B cell (primary cell): Measurements from ENCODE around the gene AARS2. TPM values are rescaled to one million over a fixed set of nuclear protein-coding genes. Genes with fewer than 3 reads are reported as not detected.

Source experiments
- ATAC-seq: fragments of 200-7000 bp; cut with Tn5 transposase; one replicate; pipeline ENCODE4 v1.10.0; 2021; ENCODE audit warnings: low read depth, mild to moderate bottlenecking, moderate number of reproducible peaks, moderate library complexity
- CTCF ChIA-PET: fragments of 350-600 bp; sonication (Branson Sonifier 250); formaldehyde crosslinking; loops from one replicate; lab custom pipeline; 2021; ENCODE audit warnings: antibody characterized with exemption, inconsistent platforms; lab: Charles Lee
- POLR2A ChIA-PET: fragments of 350-600 bp; sonication (Branson Sonifier 250); formaldehyde crosslinking; loops from one replicate; lab custom pipeline; 2021; ENCODE audit warnings: antibody characterized with exemption; lab: Charles Lee
- DNase-seq: peaks from one replicate; pipeline ENCODE4 v3.0.0; 2013
- H2AFZ ChIP-seq: 2 replicates; pipeline ENCODE4 v1.6.1; 2012; ENCODE audit warnings: mild to moderate bottlenecking, low read depth, low read length; ENCODE audit not compliant: insufficient read depth, poor library complexity, severe bottlenecking
- H3K27ac ChIP-seq, 2 donors: 1 replicate in 1 of 2; 2 replicates in 1 of 2; pipeline ENCODE4 v1.5.1; 2012 to 2013; ENCODE audit warnings: low read length in 2 of 2, mild to moderate bottlenecking in 2 of 2, moderate library complexity in 1 of 2
- H3K27me3 ChIP-seq, 4 experiments: fragments of 200-600 bp in 1 of 4; sonication (generic) in 1 of 4; replicated peaks in 1 of 4; 1 replicate in 2 of 4; 2 replicates in 2 of 4; pipeline versions ENCODE4 v1.6.1 to v1.7.0; 2013 to 2016; ENCODE audit warnings: low read length in 3 of 4, mild to moderate bottlenecking in 2 of 4, mixed read lengths in 1 of 4, moderate library complexity in 1 of 4; ENCODE audit not compliant: insufficient read depth in 4 of 4, control insufficient read depth in 3 of 4; ENCODE audit errors: control extremely low read depth in 1 of 4
- H3K36me3 ChIP-seq, 2 experiments: replicated peaks in 1 of 2; 1 replicate in 1 of 2; 2 replicates in 1 of 2; pipeline versions ENCODE4 v1.6.1 to v1.7.1; 2013; ENCODE audit warnings: low read length in 1 of 2; ENCODE audit not compliant: insufficient read depth in 2 of 2, control insufficient read depth in 1 of 2; ENCODE audit errors: control extremely low read depth in 1 of 2, extremely low read depth in 1 of 2
- H3K4me1 ChIP-seq, 2 donors: fragments of 200-600 bp in 1 of 2; sonication (generic) in 1 of 2; 1 replicate in 1 of 2; 2 replicates in 1 of 2; pipeline versions ENCODE4 v1.5.1 to v1.6.1; 2013 to 2017; ENCODE audit warnings: low read length in 2 of 2; ENCODE audit not compliant: control insufficient read depth in 2 of 2, insufficient read depth in 2 of 2
- H3K4me2 ChIP-seq: replicated peaks from 2 replicates; pipeline ENCODE3; 2012; ENCODE audit warnings: mild to moderate bottlenecking, low read depth, low read length; ENCODE audit not compliant: poor library complexity, severe bottlenecking
- H3K4me3 ChIP-seq, 5 experiments: fragments of 200-600 bp in 1 of 5; sonication (generic) in 1 of 5; 1 replicate in 3 of 5; 2 replicates in 2 of 5; pipeline versions ENCODE4 v1.5.1 to v1.7.0; 2011 to 2016; ENCODE audit warnings: low read length in 4 of 5, mild to moderate bottlenecking in 4 of 5, low read depth in 2 of 5, control low read depth in 1 of 5, moderate library complexity in 1 of 5; ENCODE audit not compliant: insufficient read depth in 1 of 5; ENCODE audit errors: control extremely low read depth in 1 of 5, extremely low read depth in 1 of 5
- H3K79me2 ChIP-seq: fragments of 200-600 bp; sonication (generic); one replicate; pipeline ENCODE4 v1.6.0; 2016; ENCODE audit warnings: low read length; ENCODE audit not compliant: control insufficient read depth, insufficient read depth
- H3K9ac ChIP-seq: fragments of 200-600 bp; sonication (generic); 2 replicates; pipeline ENCODE4 v1.6.1; 2017; ENCODE audit warnings: mild to moderate bottlenecking, low read length, moderate library complexity
- H3K9me3 ChIP-seq, 3 donors: one replicate each; pipeline versions ENCODE4 v1.6.1 to v1.7.1; 2013; ENCODE audit warnings: low read length in 2 of 3; ENCODE audit not compliant: control insufficient read depth in 2 of 3, insufficient read depth in 1 of 3; ENCODE audit errors: control extremely low read depth in 1 of 3
- H4K20me1 ChIP-seq: 2 replicates; pipeline ENCODE4 v1.6.0; 2012; ENCODE audit warnings: mild to moderate bottlenecking, low read length; ENCODE audit not compliant: insufficient read depth, control insufficient read depth, poor library complexity, severe bottlenecking
- H3K27ac Mint-ChIP-seq: one replicate; pipeline ENCODE4 v1.8.0; 2021; ENCODE audit warnings: mixed read lengths
- H3K27me3 Mint-ChIP-seq: one replicate; pipeline ENCODE4 v1.8.0; 2021; ENCODE audit warnings: mixed read lengths
- H3K4me1 Mint-ChIP-seq: one replicate; pipeline ENCODE4 v1.8.0; 2021; ENCODE audit warnings: mixed read lengths
- H3K4me3 Mint-ChIP-seq: one replicate; pipeline ENCODE4 v1.8.0; 2021; ENCODE audit warnings: mixed read lengths
- H3K9me3 Mint-ChIP-seq: one replicate; pipeline ENCODE4 v1.8.0; 2022; ENCODE audit warnings: mixed read lengths; ENCODE audit not compliant: insufficient read depth
- EZH2 ChIP-seq: IDR thresholded peaks from 2 replicates; pipeline ENCODE4 v1.6.1; 2012; ENCODE audit warnings: borderline replicate concordance, low read depth, mild to moderate bottlenecking, moderate library complexity, low read length; ENCODE audit not compliant: insufficient read depth, poor library complexity, severe bottlenecking
- WGBS: methylation state at CpG from one replicate; pipeline ENCODE4 v1.1.5; 2013; ENCODE audit warnings: missing lambda C conversion rate; ENCODE audit not compliant: insufficient coverage; 5-methylcytosine and 5-hydroxymethylcytosine counted together
- intact Hi-C: fragments of 100-400 bp; cut with micrococcal nuclease; formaldehyde crosslinking; loops from one replicate; pipeline ENCODE4 v1.10.0; 2022
- polyA plus RNA-seq: library from polyadenylated mRNA; depleted of rRNA; stranded (reverse); fragments of >200 nt; gene quantifications from 2 replicates; pipeline ENCODE4 v1.2.3, GENCODE V29; 2012
- total RNA-seq, 2 donors: library from RNA; stranded (reverse); fragments of 120-200 nt in 1 of 2; gene quantifications; 1 replicate in 1 of 2; 2 replicates in 1 of 2; pipeline versions ENCODE4 v1.2.3 to v1.2.4, GENCODE V29; 2013 to 2022
- TF ChIP-seq, protein P1 (sequence below): fragments of 200-600 bp; IDR thresholded peaks from one replicate; pipeline ENCODE4 v1.8.0; 2022; ENCODE audit warnings: antibody characterized with exemption, mild to moderate bottlenecking

The AARS2 gene
- total and polyA plus RNA-seq, 2 donors (not counting 1 experiment from before 2014, with no cell fraction given), result 11.3 to 21.3 TPM

GRCh38 chr6:44310241-44310640 lies 2.9 kb downstream of the AARS2 start:
- H3K9me3 ChIP-seq, result no peaks in the 10 kb centered on the region
- ATAC-seq (no peak), DNase-seq (no peak)
- H3K4me2 ChIP-seq, result no peak overlapping the region
- peaks cover 0 to 47% of the 10 kb centered on the region in 2 experiments for H3K36me3 ChIP-seq
- WGBS, result 100% methylated on average over 3 of the region's 3 CpGs
- H4K20me1 ChIP-seq, result no peaks in the 10 kb centered on the region
- intact Hi-C loops, result no loop called here
- H3K79me2 ChIP-seq, result peaks cover 17% of the 10 kb centered on the region
- no peaks in the 10 kb centered on the region for H3K9me3 Mint-ChIP-seq
- no peak overlapping the region for H3K4me3 Mint-ChIP-seq
- no peak for TF ChIP-seq EZH2
- TF ChIP-seq, protein P1, sequence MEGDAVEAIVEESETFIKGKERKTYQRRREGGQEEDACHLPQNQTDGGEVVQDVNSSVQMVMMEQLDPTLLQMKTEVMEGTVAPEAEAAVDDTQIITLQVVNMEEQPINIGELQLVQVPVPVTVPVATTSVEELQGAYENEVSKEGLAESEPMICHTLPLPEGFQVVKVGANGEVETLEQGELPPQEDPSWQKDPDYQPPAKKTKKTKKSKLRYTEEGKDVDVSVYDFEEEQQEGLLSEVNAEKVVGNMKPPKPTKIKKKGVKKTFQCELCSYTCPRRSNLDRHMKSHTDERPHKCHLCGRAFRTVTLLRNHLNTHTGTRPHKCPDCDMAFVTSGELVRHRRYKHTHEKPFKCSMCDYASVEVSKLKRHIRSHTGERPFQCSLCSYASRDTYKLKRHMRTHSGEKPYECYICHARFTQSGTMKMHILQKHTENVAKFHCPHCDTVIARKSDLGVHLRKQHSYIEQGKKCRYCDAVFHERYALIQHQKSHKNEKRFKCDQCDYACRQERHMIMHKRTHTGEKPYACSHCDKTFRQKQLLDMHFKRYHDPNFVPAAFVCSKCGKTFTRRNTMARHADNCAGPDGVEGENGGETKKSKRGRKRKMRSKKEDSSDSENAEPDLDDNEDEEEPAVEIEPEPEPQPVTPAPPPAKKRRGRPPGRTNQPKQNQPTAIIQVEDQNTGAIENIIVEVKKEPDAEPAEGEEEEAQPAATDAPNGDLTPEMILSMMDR, result no peak
- POLR2A ChIA-PET, result no interaction called here
- no peak overlapping the region for H3K27ac Mint-ChIP-seq
- no peaks in the 10 kb centered on the region for H3K27me3 ChIP-seq
- H3K4me1 Mint-ChIP-seq, result peaks cover 17% of the 10 kb centered on the region
- no peak overlapping the region for H3K9ac ChIP-seq
- no peak overlapping the region for H3K4me3 ChIP-seq
- H3K27ac ChIP-seq, result no peak overlapping the region
- CTCF ChIA-PET, result interaction anchor here (1.2 to 9.6 kb wide), 3 partner anchors 28 to 137 kb away, joined by 4 to 107 read pairs (median 10); partner anchors contain the start of gene TMEM151B
- no peaks in the 10 kb centered on the region for H3K27me3 Mint-ChIP-seq
- H3K4me1 ChIP-seq, result peaks cover 7 to 9% of the 10 kb centered on the region in 2 donors
- no peak overlapping the region for H2AFZ ChIP-seq

DNA sequence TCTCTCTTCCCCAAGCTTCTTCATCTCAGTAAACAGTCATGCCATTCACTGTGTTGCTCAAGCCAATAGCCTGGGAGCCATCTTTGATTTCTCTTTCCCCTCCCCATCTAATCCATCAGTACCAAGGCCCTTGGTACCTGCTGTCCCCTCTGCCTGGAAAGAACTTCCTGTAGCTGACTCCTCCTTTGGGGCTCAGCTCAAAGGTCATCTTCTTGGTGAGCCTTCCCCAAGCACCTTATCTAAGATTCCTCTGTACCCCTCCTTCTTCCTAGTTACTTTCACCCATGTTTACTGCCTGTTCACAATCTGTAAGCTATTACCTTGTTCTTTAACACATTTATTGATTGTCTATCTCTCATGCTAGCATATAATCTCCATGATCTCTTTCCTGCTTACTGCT lies 3.5 kb downstream of the AARS2 start:
- H3K4me3 Mint-ChIP-seq, result no peak overlapping the region
- no peaks in the 10 kb centered on the region for H3K9me3 ChIP-seq
- ATAC-seq, result no peak

More for the DNA sequence above, 3.5 kb downstream of the AARS2 start:
- Mint-ChIP-seq H3K4me1 (peaks cover 17% of the 10 kb centered on the region), H3K9me3 (no peaks in the 10 kb centered on the region), H3K27ac (no peak overlapping the region), H3K27me3 (no peaks in the 10 kb centered on the region)
- Histone ChIP-seq H3K27me3 (no peaks in the 10 kb centered on the region), H3K79me2 (peaks cover 17% of the 10 kb centered on the region), H3K9ac (no peak overlapping the region), H3K36me3 (peaks cover 0 to 53% of the 10 kb centered on the region in 2 experiments), H3K27ac (no peak overlapping the region), H3K4me3 (no peak overlapping the region), H4K20me1 (no peaks in the 10 kb centered on the region), H3K4me2 (no peak overlapping the region), H3K4me1 (peaks cover 7 to 9% of the 10 kb centered on the region in 2 donors), H2AFZ (no peak overlapping the region)
- no peak for TF ChIP-seq EZH2
- TF ChIP-seq, protein P1, result no peak
- intact Hi-C loops, result no loop called here
- ChIA-PET POLR2A (no interaction called here), CTCF (interaction anchor here (0.9 to 9.6 kb wide), 5 partner anchors 30 to 214 kb away, joined by 3 to 107 read pairs (median 4); partner anchors contain the start of gene TMEM151B)
- no peak for DNase-seq
